H1 (cell line): ENCODE results near the gene TRPV6.

Experiments used
- CHD1 ChIP-seq: IDR thresholded peaks from 2 replicates; pipeline ENCODE4 v1.6.1; 2012; ENCODE audit warnings: low read depth, low read length, improper control_type of control experiment
- MAFK ChIP-seq: IDR thresholded peaks from 2 replicates; pipeline ENCODE4 v1.6.1; 2012; ENCODE audit warnings: low read depth, mild to moderate bottlenecking, improper control_type of control experiment, low read length
- RAD21 ChIP-seq, 2 experiments: IDR thresholded peaks in 1 of 2; conservative IDR thresholded peaks in 1 of 2; 2 replicates each; pipeline ENCODE4 v1.6.1; 2011; ENCODE audit warnings: low read depth in 2 of 2, low read length in 2 of 2, improper control_type of control experiment in 1 of 2, inconsistent platforms in 1 of 2, mild to moderate bottlenecking in 1 of 2, moderate library complexity in 1 of 2

- TF ChIP-seq CHD1 (no peak), MAFK (no peak), RAD21 (IDR thresholded peaks at IDR 0.05 in 1 of 2, conservative IDR thresholded peaks at IDR 0.05 in 1 of 2; ENCODE audit: low read depth in 2 of 2, low read length in 2 of 2) (no peak)
These were observed 29.6 kb downstream of the TRPV6 start for GRCh38 chr7:142855756-142856564.
